GM12892 (cell line): ENCODE data around the gene ARHGDIB.

Experiments used
- POLR2A ChIP-seq: IDR thresholded peaks from 2 replicates; pipeline ENCODE4 v1.6.1; 2011; ENCODE audit warnings: low read depth, low read length, control low read depth
- POLR2AphosphoS5 ChIP-seq: IDR thresholded peaks from 2 replicates; pipeline ENCODE4 v1.6.1; 2011; ENCODE audit warnings: low read depth, low read length, control low read depth
- TAF1 ChIP-seq: IDR thresholded peaks from 2 replicates; pipeline ENCODE4 v1.6.1; 2011; ENCODE audit warnings: low read depth, mild to moderate bottlenecking, control low read depth, low read length, borderline replicate concordance

GRCh38 chr12:14970473-14970872, 9.1 kb upstream of the ARHGDIB start:
- no peak for TF ChIP-seq POLR2A
- TF ChIP-seq POLR2AphosphoS5, result no peak
- TF ChIP-seq TAF1, result no peak
